ENCODE measurements around the gene PTCHD1.

DNA sequence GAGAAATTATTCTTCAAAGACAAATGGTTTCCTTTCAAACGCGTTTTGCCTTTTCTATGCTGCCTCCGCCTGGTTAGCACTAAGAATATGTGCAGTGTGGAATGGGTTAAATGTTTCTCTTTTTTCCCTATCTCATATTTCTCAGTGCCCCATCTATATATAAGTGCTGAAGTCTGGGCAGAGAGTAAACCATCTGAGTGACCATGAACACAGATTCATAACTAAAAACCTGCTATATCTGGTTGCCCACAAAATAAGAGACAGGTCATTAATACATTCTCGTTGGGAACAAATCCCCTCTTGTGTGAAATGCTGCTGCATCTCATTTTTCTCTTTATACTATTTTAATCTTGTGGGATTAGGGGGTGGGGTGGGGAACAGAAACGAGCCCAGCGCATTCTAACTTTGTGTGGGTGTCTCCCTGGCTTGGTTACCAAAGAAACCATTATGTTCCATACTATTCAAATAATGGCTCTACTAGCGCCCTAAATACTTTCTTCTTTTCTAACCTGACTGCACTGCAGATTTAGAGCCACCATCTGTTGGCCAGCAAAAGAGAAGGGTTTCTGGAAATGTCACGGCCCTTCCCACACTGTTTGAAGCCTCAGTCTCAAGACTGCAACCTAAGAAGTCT is 42.2 kb upstream of the PTCHD1 start:
- TF ChIP-seq POLR2A (IDR thresholded peaks at IDR 0.05), result no peak
- TF ChIP-seq, protein P1, sequence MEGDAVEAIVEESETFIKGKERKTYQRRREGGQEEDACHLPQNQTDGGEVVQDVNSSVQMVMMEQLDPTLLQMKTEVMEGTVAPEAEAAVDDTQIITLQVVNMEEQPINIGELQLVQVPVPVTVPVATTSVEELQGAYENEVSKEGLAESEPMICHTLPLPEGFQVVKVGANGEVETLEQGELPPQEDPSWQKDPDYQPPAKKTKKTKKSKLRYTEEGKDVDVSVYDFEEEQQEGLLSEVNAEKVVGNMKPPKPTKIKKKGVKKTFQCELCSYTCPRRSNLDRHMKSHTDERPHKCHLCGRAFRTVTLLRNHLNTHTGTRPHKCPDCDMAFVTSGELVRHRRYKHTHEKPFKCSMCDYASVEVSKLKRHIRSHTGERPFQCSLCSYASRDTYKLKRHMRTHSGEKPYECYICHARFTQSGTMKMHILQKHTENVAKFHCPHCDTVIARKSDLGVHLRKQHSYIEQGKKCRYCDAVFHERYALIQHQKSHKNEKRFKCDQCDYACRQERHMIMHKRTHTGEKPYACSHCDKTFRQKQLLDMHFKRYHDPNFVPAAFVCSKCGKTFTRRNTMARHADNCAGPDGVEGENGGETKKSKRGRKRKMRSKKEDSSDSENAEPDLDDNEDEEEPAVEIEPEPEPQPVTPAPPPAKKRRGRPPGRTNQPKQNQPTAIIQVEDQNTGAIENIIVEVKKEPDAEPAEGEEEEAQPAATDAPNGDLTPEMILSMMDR (IDR thresholded peaks at IDR 0.05), result no peak

Measured in Peyer's patch (tissue), 4 donors.